Activated CD4-positive, alpha-beta T cell treated with anti-CD3 and anti-CD28 coated beads, Interleukin-2, amount 50 U/mL, for 16 hours (primary cell): ENCODE data around the gene ATF3.

ENCODE experiments used
- DNase-seq: peaks from one replicate; pipeline ENCODE4 v3.0.0-alpha.2; 2020

Gene ATF3

GRCh38 chr1:212587016-212587887 lies 21.3 kb upstream of the ATF3 start:
- no peak for DNase-seq

DNA sequence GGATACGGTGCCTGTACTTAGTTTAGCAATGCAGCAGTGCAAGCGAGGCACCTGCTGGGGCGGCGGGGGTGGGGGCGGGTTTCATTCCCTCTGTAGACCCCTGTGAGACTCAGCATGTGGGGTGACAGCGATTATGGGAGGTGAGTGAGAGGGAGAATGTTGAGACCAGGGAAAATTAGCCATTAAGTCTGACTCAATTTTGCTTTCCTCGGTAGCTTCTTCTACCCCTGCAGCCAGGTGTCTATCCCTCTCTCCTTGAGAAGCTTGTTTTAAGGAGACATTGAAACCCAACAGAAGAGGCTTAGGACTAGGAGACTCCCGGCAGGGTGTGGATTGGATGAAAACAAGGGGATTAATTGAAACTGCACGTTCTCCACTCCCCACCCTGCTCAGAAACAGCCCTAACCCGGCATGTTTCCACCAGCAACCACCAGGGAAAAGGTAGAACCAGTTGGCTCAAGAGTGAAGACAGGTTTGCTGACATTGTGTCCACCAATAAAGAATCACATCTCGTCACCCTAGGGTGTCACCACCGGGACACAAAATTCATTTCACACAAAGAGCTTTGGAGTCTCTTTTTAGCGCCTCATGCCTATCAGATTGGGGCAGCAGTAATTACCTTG lies 20.6 kb upstream of the ATF3 start:
- DNase-seq = no peak

DNA sequence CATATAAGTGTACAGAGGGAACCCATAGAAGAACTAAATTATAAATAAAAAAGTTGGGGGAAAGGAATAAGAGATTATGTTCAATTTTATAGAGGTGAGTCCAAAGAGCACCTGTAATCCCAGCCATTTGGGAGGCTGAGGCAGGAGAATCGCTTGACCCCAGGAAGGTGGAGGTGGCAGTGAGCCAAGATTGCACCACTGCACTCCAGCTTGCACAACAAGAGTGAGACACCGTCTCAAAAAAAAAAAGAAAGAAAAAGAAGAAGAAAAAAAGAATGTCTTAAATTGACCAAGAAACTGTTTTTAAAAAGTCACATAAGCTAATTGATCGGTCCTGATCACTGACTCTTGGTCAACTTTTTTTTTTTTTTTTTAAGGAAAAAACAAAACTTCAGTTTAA lies 19.1 kb upstream of the ATF3 start:
- no peak for DNase-seq

DNA sequence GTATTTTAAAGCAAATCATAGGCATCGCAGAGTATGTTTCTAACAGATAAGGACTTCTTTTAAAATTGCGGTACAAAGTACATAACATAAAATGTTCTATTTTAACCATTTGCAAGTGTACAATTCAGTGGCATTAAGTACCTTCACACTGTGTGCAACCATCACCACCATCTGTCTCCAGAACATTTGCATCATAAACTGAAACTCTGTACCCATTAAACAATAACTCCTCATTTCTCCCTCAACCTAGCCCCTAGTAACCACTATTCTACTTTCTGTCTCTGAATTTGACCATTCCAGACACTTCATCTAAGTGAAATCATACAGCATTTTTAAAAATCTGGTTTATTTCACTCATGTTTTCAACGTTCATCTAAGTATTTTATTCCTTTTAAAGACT lies 16.6 kb upstream of the ATF3 start:
- no peak for DNase-seq

GRCh38 chr1:212593821-212594251 lies 14.7 kb upstream of the ATF3 start:
- no peak for DNase-seq

DNA sequence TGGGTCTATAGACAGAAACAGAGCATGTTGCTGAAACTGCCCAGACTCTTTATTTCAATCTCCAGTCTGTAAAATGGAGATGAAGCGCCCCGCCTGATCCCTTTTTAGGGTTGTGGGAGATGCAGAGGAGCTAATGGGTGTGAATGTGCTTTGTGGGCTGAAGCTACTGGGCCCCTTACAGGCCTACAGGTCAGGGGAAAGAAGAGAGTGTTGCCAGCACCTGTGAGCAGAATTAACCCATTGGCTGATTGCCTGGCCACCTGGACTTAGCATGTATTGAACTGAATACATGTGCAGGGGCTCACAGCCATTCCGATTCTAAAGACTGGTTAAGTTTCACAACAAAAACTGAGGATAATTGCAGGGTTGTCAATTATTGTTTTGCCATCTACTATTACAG lies 13.9 kb upstream of the ATF3 start:
- no peak for DNase-seq

GRCh38 chr1:212595229-212595628 lies 13.3 kb upstream of the ATF3 start:
- DNase-seq = no peak

DNA sequence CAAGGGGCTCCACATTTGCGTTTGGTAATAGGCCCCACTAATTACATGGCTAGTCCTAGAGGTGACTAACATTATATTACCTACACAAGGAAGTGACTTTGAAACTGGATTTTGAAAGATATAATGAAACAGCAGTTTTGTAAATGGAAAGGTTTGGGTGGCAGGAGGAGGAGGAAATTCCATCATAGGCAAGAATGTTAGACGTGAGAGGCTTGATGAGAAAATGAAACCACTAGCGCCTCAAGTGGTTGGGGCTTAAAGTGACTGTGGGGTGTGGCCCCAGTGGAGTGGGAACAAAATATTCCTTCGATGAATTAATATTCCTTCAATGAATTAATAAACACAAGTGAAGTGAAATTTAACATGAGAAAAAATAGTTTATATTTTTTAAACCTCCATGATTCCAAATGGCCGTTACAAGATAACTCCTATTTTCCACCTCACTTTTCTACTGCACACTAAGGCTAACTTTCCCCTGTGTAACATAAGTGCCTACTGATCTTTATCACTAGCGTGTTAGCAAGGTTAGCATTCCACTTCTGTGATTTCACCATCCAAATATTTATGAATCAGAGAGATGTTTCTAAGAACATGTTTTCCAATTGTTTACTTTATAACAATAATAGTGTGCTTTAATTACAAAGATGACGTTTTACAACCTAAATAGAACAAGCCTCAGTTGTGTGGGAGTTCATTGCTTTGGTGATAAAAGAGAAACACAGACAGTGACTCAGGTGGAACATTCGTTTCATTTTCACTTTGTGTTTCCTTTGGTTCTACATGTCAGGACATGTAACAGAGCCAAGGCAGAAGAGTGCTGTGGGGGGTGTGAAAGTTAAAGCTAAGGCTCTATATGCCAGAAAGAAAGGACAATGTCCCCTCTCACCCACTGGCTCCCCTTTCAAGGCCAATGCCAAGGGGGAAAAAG lies 12.5 kb upstream of the ATF3 start:
- DNase-seq = peak; percentile 84

DNA sequence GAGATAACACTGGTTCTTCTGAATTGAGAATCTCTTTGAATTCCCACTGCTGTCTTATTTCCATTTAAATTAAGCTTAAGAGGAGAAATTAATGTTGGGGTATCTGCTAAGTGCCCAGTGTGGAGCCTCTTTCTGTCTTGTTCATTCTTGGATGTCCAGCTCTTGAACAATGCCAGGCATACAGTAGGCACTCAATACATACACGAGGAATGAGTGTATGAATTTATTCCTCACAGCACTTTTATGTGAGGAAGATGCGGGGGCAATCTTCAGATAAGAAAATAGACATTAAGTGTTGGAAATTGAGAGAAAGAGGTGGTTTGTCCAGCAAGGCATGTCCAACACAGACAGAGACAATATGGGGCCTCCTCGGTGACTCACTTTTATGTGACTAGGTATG lies 11.8 kb upstream of the ATF3 start:
- no peak for DNase-seq

GRCh38 chr1:212597487-212597886 lies 11.1 kb upstream of the ATF3 start:
- no peak for DNase-seq

GRCh38 chr1:212600071-212600915 lies 8.3 kb upstream of the ATF3 start:
- no peak for DNase-seq

- peak; percentile 35 for DNase-seq
Observed at GRCh38 chr1:212600980-212601379, 7.6 kb upstream of the ATF3 start.

GRCh38 chr1:212601524-212601923 lies 7.0 kb upstream of the ATF3 start:
- peak; percentile 43 for DNase-seq

DNA sequence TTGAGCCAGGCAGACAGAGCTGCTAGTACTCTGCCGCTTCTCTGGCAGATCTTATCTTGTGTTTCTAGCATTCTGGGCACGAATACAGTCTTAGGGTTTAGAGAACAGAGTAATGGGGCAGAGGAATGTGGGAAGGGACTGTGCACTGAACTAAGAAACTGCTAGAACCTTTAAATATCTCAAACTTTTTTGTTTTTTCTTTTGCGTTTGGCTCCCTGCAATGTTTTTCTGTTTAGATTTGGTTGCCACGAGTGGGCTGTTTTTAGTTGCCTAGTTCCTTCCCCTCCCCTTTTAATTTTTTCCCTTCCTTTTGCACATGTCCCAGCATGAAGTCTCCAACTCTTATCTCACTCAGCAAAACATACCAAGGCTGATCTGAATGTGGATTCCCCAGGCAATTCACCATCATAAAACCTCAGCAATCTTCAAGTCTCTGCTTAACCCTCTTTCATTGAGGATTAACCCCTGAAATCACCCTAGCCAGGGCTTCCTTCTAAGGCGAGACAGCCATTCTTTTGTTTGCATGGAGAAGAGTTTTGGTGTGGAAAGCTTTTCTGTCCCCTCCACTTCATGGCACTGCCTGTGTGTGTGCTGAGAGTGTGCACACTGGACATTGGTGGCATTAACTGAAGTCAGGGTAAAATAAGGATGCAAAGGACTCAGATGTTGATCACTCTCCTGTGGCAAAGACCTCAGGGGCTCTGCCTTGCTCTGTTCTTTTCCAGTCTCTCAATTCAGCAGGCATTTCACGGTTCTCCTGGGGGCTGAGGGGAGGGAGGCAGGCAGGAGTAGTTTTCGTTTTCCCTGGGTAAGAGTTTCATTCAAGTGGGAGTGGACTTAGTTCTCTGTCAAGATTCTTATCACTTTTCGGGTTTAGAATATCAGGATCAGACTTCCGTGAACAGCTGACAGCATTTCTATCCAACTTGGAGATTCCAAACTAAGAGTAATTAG lies 2.8 kb upstream of the ATF3 start:
- no peak for DNase-seq

DNA sequence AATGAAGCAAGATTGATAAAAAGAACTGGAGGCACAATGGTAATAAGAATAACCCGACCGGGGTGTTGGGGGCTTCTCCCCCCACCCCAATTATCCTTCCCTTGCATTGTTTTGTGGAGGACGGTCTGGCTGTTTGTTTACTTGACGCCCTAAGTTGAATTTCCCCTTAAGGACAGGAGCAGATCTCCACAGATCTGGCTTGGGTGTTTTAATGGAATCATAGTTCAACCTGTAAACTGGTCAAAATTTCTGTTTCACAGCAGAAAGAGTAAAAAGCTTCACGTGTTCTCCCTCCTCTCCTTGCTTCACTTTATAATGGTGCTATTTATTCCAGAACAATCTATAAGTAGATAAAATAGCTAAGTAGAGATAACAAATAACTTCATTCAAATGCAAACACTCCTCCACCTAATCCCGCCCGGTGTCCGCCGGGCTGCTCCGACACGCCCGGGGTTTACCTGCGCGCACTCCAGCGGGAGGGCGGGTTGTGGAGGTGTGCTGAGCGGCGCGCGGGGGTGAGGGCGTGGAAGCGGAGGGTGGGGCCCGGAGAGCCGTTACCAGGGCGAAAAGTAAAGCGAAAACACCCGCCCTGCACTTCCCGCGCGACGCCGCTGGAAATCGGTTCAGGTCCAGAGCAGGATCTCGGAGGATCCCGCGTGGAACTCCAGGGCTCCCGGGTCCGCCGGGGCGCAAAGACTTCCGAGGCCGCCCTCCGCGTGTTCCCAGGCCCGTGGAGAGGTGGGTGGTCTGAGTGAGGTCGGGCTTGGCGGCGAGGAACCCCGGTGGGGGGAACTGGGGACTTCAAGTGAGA lies 2.0 kb upstream of the ATF3 start:
- DNase-seq = peak; percentile 51

GRCh38 chr1:212607206-212607912 lies 1.2 kb upstream of the ATF3 start:
- peak; percentile 28 for DNase-seq

DNA sequence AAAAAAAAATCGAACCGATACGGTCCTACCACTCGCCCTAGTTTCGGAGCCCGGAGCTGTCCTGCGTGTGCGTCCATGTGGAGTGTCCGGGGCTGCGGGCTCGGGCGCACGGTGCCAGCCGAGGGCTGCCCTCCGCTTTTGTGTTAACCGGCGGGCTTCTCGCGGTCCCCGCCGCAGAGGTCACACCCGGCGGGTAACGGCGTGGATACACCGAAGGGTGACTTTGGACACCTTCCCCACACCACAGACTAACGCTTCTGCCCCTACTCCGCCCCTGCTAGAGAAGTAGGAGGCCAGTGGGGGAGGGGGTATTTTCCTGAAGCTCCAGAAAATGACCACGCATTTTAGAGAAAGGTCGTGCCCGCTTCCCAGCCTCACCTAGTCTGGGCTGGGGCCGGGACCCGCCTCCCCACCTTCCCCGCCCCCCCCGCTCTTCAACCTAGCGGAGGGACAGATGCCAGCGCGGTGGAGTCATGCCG lies 609 bp upstream of the ATF3 start:
- DNase-seq = no peak

- DNase-seq = peak; percentile 55
Observed at GRCh38 chr1:212608959-212609700, 569 bp downstream of the ATF3 start.
